ENCODE results near the gene LRP5. TPM values are rescaled to one million over a fixed set of nuclear protein-coding genes. Genes with fewer than 3 reads are reported as not detected.
A peak's percentile ranks its signal among the peaks of the same experiment; 100 is the strongest.

LRP5 gene
- total RNA-seq, 1 experiment from 2014 or later, result 55.2 TPM

- no peak for TF ChIP-seq CTCF (IDR thresholded peaks at IDR 0.05 in 2 of 3, conservative IDR thresholded peaks at IDR 0.05 in 1 of 3; ENCODE audit: borderline replicate concordance in 1 of 3, insufficient read depth in 1 of 3, low read depth in 2 of 3, low read length in 2 of 3)
- no peak for TF ChIP-seq RAD21 (IDR thresholded peaks at IDR 0.05; ENCODE audit: low read depth)
- TF ChIP-seq ELF1 (IDR thresholded peaks at IDR 0.05; ENCODE audit: borderline replicate concordance, low read depth), result no peak
- TF ChIP-seq FOSL1 (IDR thresholded peaks at IDR 0.05; ENCODE audit: low read depth), result peak; percentile 60
- no peak for TF ChIP-seq ZBTB33 (IDR thresholded peaks at IDR 0.05; ENCODE audit: extremely low read depth, insufficient replicate concordance, low read length)
- TF ChIP-seq REST (IDR thresholded peaks at IDR 0.05; ENCODE audit: low read depth), result no peak
Observed at GRCh38 chr11:68275721-68276507, 36.5 kb upstream of the LRP5 start (continued).

Measured in HCT116 (cell line).